MG63 (cell line): ENCODE results near the gene STS. TPM values are rescaled to one million over a fixed set of nuclear protein-coding genes. Genes with fewer than 3 reads are reported as not detected.

ENCODE experiments used
- DNase-seq: peaks from one replicate; pipeline ENCODE4 v3.0.0-alpha.2; 2020
- H3K27me3 ChIP-seq: fragments of 250-450 bp; sonication (Bioruptor Pico); 2 replicates; pipeline ENCODE4 v1.5.1; 2020; ENCODE audit warnings: mild to moderate bottlenecking, moderate library complexity
- H3K36me3 ChIP-seq: fragments of 250-450 bp; sonication (Bioruptor Pico); 2 replicates; pipeline ENCODE4 v1.5.1; 2020; ENCODE audit warnings: mild to moderate bottlenecking, moderate library complexity
- H3K4me3 ChIP-seq: fragments of 250-450 bp; sonication (Bioruptor Pico); 2 replicates; pipeline ENCODE4 v1.5.1; 2020; ENCODE audit warnings: mild to moderate bottlenecking, moderate library complexity
- H3K9me3 ChIP-seq: fragments of 250-450 bp; sonication (Bioruptor Pico); 2 replicates; pipeline ENCODE4 v1.5.1; 2020; ENCODE audit warnings: mild to moderate bottlenecking, moderate library complexity
- total RNA-seq: library from RNA; depleted of rRNA; stranded (reverse); fragments of >200 nt; shearing (Covaris generic); gene quantifications from 2 replicates; pipeline ENCODE4 v1.2.3, GENCODE V29; 2014; ENCODE audit warnings: low replicate concordance; rRNA removed

STS gene
- total RNA-seq, result 0.72 and 1.2 TPM in 2 replicates

GRCh38 chrX:7147413-7147977 lies at the start of gene STS:
STS (plus strand) TSS chrX:7147712; CDS start chrX:7253200, 105,488 bp downstream.
- H3K9me3 ChIP-seq, result no peaks in the 10 kb centered on the region
- no peak for DNase-seq
- no peaks in the 10 kb centered on the region for H3K27me3 ChIP-seq
- peak within 1 kb of the TSS; percentile 87 for H3K4me3 ChIP-seq
- H3K36me3 ChIP-seq, result no peaks in the 10 kb centered on the region

GRCh38 chrX:7100022-7100421 lies 47.5 kb upstream of the STS start:
- Histone ChIP-seq H3K27me3 (no peaks in the 10 kb centered on the region), H3K36me3 (peaks cover 18% of the 10 kb centered on the region), H3K9me3 (no peaks in the 10 kb centered on the region), H3K4me3 (no peak overlapping the region)
- no peak for DNase-seq

GRCh38 chrX:7102119-7102518 lies 45.4 kb upstream of the STS start:
- no peaks in the 10 kb centered on the region for H3K27me3 ChIP-seq
- no peaks in the 10 kb centered on the region for H3K9me3 ChIP-seq
- H3K36me3 ChIP-seq, result peaks cover 18% of the 10 kb centered on the region
- H3K4me3 ChIP-seq, result no peak overlapping the region
- no peak for DNase-seq

- H3K9me3 ChIP-seq, result no peaks in the 10 kb centered on the region
- DNase-seq, result no peak
- H3K36me3 ChIP-seq, result peaks cover 18% of the 10 kb centered on the region
Observed at GRCh38 chrX:7106649-7107048, 40.9 kb upstream of the STS start.

GRCh38 chrX:7108030-7108429 lies 39.5 kb upstream of the STS start:
- no peak overlapping the region for H3K4me3 ChIP-seq

More at GRCh38 chrX:7106649-7107048, 40.9 kb upstream of the STS start:
- no peak overlapping the region for H3K4me3 ChIP-seq
- no peaks in the 10 kb centered on the region for H3K27me3 ChIP-seq

GRCh38 chrX:7109049-7109531 lies 38.4 kb upstream of the STS start:
- H3K27me3 ChIP-seq, result no peaks in the 10 kb centered on the region
- DNase-seq, result no peak

More at GRCh38 chrX:7108030-7108429, 39.5 kb upstream of the STS start:
- Histone ChIP-seq H3K27me3 (no peaks in the 10 kb centered on the region), H3K36me3 (peaks cover 15% of the 10 kb centered on the region), H3K9me3 (no peaks in the 10 kb centered on the region)
- DNase-seq, result no peak

GRCh38 chrX:7109838-7110793 lies 37.4 kb upstream of the STS start:
- Histone ChIP-seq H3K27me3 (no peaks in the 10 kb centered on the region), H3K36me3 (no peaks in the 10 kb centered on the region; the same call in 1 of the 2 replicates), H3K9me3 (no peaks in the 10 kb centered on the region), H3K4me3 (no peak overlapping the region)
- DNase-seq, result no peak

More at GRCh38 chrX:7109049-7109531, 38.4 kb upstream of the STS start:
- H3K36me3 ChIP-seq, result peaks cover 8% of the 10 kb centered on the region
- H3K9me3 ChIP-seq, result no peaks in the 10 kb centered on the region
- no peak overlapping the region for H3K4me3 ChIP-seq

- no peaks in the 10 kb centered on the region for H3K36me3 ChIP-seq
- DNase-seq, result no peak
- H3K9me3 ChIP-seq, result no peaks in the 10 kb centered on the region
- no peaks in the 10 kb centered on the region for H3K27me3 ChIP-seq
- no peak overlapping the region for H3K4me3 ChIP-seq
Observed at GRCh38 chrX:7110821-7111276, 36.7 kb upstream of the STS start.

GRCh38 chrX:7111518-7111917 lies 36.0 kb upstream of the STS start:
- no peaks in the 10 kb centered on the region for H3K36me3 ChIP-seq
- H3K9me3 ChIP-seq, result no peaks in the 10 kb centered on the region
- H3K27me3 ChIP-seq, result no peaks in the 10 kb centered on the region
- no peak for DNase-seq
- no peak overlapping the region for H3K4me3 ChIP-seq

GRCh38 chrX:7112071-7112470 lies 35.4 kb upstream of the STS start:
- Histone ChIP-seq H3K27me3 (no peaks in the 10 kb centered on the region), H3K36me3 (no peaks in the 10 kb centered on the region), H3K9me3 (no peaks in the 10 kb centered on the region), H3K4me3 (no peak overlapping the region)
- DNase-seq, result no peak

- peak; percentile 45 for DNase-seq
- Histone ChIP-seq H3K27me3 (no peaks in the 10 kb centered on the region), H3K36me3 (no peaks in the 10 kb centered on the region)
Observed at GRCh38 chrX:7115557-7115956, 32.0 kb upstream of the STS start.

GRCh38 chrX:7116081-7116480 lies 31.4 kb upstream of the STS start:
- no peak for DNase-seq
- Histone ChIP-seq H3K9me3 (no peaks in the 10 kb centered on the region), H3K36me3 (no peaks in the 10 kb centered on the region), H3K4me3 (no peak overlapping the region), H3K27me3 (no peaks in the 10 kb centered on the region)

More at GRCh38 chrX:7115557-7115956, 32.0 kb upstream of the STS start:
- Histone ChIP-seq H3K9me3 (no peaks in the 10 kb centered on the region), H3K4me3 (no peak overlapping the region)

- Histone ChIP-seq H3K9me3 (no peaks in the 10 kb centered on the region), H3K4me3 (no peak overlapping the region), H3K36me3 (no peaks in the 10 kb centered on the region), H3K27me3 (no peaks in the 10 kb centered on the region)
- DNase-seq, result no peak
Observed at GRCh38 chrX:7117587-7117986, 29.9 kb upstream of the STS start.

GRCh38 chrX:7119950-7120877 lies 27.3 kb upstream of the STS start:
- H3K27me3 ChIP-seq, result no peaks in the 10 kb centered on the region
- no peaks in the 10 kb centered on the region for H3K36me3 ChIP-seq
- H3K4me3 ChIP-seq, result no peak overlapping the region
- DNase-seq, result no peak
- H3K9me3 ChIP-seq, result no peaks in the 10 kb centered on the region

GRCh38 chrX:7120878-7121219 lies 26.7 kb upstream of the STS start:
- DNase-seq, result peak; percentile 13
- Histone ChIP-seq H3K4me3 (no peak overlapping the region), H3K27me3 (no peaks in the 10 kb centered on the region), H3K36me3 (no peaks in the 10 kb centered on the region; the same call in 1 of the 2 replicates), H3K9me3 (no peaks in the 10 kb centered on the region)

- H3K9me3 ChIP-seq, result no peaks in the 10 kb centered on the region
- no peaks in the 10 kb centered on the region; the same call in 1 of the 2 replicates for H3K36me3 ChIP-seq
- H3K27me3 ChIP-seq, result no peaks in the 10 kb centered on the region
- no peak for DNase-seq
- no peak overlapping the region for H3K4me3 ChIP-seq
Observed at GRCh38 chrX:7127056-7127455, 20.5 kb upstream of the STS start.
